ENCODE data around the gene CHRND.

GRCh38 chr2:232525199-232525598 is 761 bp upstream of the CHRND start:
- TF ChIP-seq CTCF (IDR thresholded peaks at IDR 0.05) (no peak), POLR2A (IDR thresholded peaks at IDR 0.05) (no peak)

All from heart left ventricle (tissue), 13 donors.